HG03460 (cell line): ENCODE measurements around the gene SGCD.

ENCODE experiments used
- ATAC-seq: cut with Tn5 transposase; IDR thresholded peaks from one replicate; pipeline ENCODE4 v1.9.1; 2021; ENCODE audit not compliant: unreplicated experiment

SGCD gene

GRCh38 chr5:156400231-156400986 lies 73.4 kb downstream of the SGCD start:
- no peak for ATAC-seq

- ATAC-seq, result peak; percentile 3
Observed at GRCh38 chr5:156401804-156402203, 74.8 kb downstream of the SGCD start.

GRCh38 chr5:156402387-156402921 lies 75.5 kb downstream of the SGCD start:
- ATAC-seq, result peak; percentile 98

- ATAC-seq, result no peak
Observed at GRCh38 chr5:156405988-156406387, 79.0 kb downstream of the SGCD start.

GRCh38 chr5:156407251-156407650 lies 80.3 kb downstream of the SGCD start:
- ATAC-seq, result no peak

GRCh38 chr5:156409834-156410233 lies 82.9 kb downstream of the SGCD start:
- no peak for ATAC-seq

- no peak for ATAC-seq
Observed at GRCh38 chr5:156411185-156411613, 84.2 kb downstream of the SGCD start.

- ATAC-seq, result no peak
Observed at GRCh38 chr5:156411957-156412356, 85.0 kb downstream of the SGCD start.

- no peak for ATAC-seq
Observed at GRCh38 chr5:156414391-156414790, 87.4 kb downstream of the SGCD start.

- no peak for ATAC-seq
Observed at GRCh38 chr5:156419661-156420060, 92.7 kb downstream of the SGCD start.

GRCh38 chr5:156420665-156421064 lies 93.7 kb downstream of the SGCD start:
- ATAC-seq, result no peak

- no peak for ATAC-seq
Observed at GRCh38 chr5:156421798-156422197, 94.8 kb downstream of the SGCD start.

- no peak for ATAC-seq
Observed at GRCh38 chr5:156423597-156423996, 96.6 kb downstream of the SGCD start.

- no peak for ATAC-seq
Observed at GRCh38 chr5:156427315-156427714, 100.4 kb downstream of the SGCD start.

- ATAC-seq, result no peak
Observed at GRCh38 chr5:156431956-156432829, 105.2 kb downstream of the SGCD start.

- ATAC-seq, result no peak
Observed at GRCh38 chr5:156432830-156433105, 105.8 kb downstream of the SGCD start.

GRCh38 chr5:156434471-156434870 lies 107.5 kb downstream of the SGCD start:
- no peak for ATAC-seq

GRCh38 chr5:156435101-156435500 lies 108.1 kb downstream of the SGCD start:
- ATAC-seq, result no peak

GRCh38 chr5:156438076-156438475 lies 111.1 kb downstream of the SGCD start:
- ATAC-seq, result no peak

GRCh38 chr5:156444753-156445291 lies 117.9 kb downstream of the SGCD start:
- no peak for ATAC-seq

GRCh38 chr5:156446526-156446925 lies 119.6 kb downstream of the SGCD start:
- no peak for ATAC-seq

GRCh38 chr5:156450778-156451177 lies 123.8 kb downstream of the SGCD start:
- ATAC-seq, result no peak
